ENCODE measurements around the gene RNF149.
A peak's percentile ranks its signal among the peaks of the same experiment; 100 is the strongest.
"Not testable (repeated sequence)": the region's sequence is repeated elsewhere in the genome, so short reads cannot be mapped to it uniquely, and the experiment has no call there.

RNF149 gene

GRCh38 chr2:101308432-101309210, at the start of gene RNF149:
RNF149 (minus strand) TSS chr2:101308701; CDS start chr2:101308588, 113 bp downstream.
- peak; percentile 70 for DNase-seq

GRCh38 chr2:101357376-101357775, 48.9 kb upstream of the RNF149 start:
- no peak for DNase-seq

- no peak for DNase-seq
Observed at GRCh38 chr2:101356521-101356920, 48.0 kb upstream of the RNF149 start.

- DNase-seq, result no peak
Observed at GRCh38 chr2:101356055-101356454, 47.6 kb upstream of the RNF149 start.

- no peak for DNase-seq
Observed at GRCh38 chr2:101355401-101356054, 47.0 kb upstream of the RNF149 start.

GRCh38 chr2:101354420-101355311, 46.2 kb upstream of the RNF149 start:
- DNase-seq, result no peak

- not testable (repeated sequence) for DNase-seq
Observed at GRCh38 chr2:101352631-101353030, 44.1 kb upstream of the RNF149 start.

- no peak for DNase-seq
Observed at GRCh38 chr2:101351207-101351606, 42.7 kb upstream of the RNF149 start.

- DNase-seq, result no peak
Observed at GRCh38 chr2:101349893-101350662, 41.6 kb upstream of the RNF149 start.

- DNase-seq, result no peak
Observed at GRCh38 chr2:101348883-101349282, 40.4 kb upstream of the RNF149 start.

- no peak for DNase-seq
Observed at GRCh38 chr2:101346909-101347308, 38.4 kb upstream of the RNF149 start.

GRCh38 chr2:101344137-101344536, 35.6 kb upstream of the RNF149 start:
- no peak for DNase-seq

GRCh38 chr2:101342625-101343008, 34.1 kb upstream of the RNF149 start:
- no peak for DNase-seq

- DNase-seq, result peak; percentile 3
Observed at GRCh38 chr2:101341901-101342624, 33.6 kb upstream of the RNF149 start.

- DNase-seq, result no peak
Observed at GRCh38 chr2:101341421-101341820, 32.9 kb upstream of the RNF149 start.

- DNase-seq, result no peak
Observed at GRCh38 chr2:101340141-101340551, 31.6 kb upstream of the RNF149 start.

- DNase-seq, result no peak
Observed at GRCh38 chr2:101339266-101339880, 30.9 kb upstream of the RNF149 start.

- no peak for DNase-seq
Observed at GRCh38 chr2:101337877-101338276, 29.4 kb upstream of the RNF149 start.

- no peak for DNase-seq
Observed at GRCh38 chr2:101332885-101333766, 24.6 kb upstream of the RNF149 start.

- no peak for DNase-seq
Observed at GRCh38 chr2:101331202-101331601, 22.7 kb upstream of the RNF149 start.
